ENCODE measurements around the gene NPHS1.

- TF ChIP-seq, protein P1, sequence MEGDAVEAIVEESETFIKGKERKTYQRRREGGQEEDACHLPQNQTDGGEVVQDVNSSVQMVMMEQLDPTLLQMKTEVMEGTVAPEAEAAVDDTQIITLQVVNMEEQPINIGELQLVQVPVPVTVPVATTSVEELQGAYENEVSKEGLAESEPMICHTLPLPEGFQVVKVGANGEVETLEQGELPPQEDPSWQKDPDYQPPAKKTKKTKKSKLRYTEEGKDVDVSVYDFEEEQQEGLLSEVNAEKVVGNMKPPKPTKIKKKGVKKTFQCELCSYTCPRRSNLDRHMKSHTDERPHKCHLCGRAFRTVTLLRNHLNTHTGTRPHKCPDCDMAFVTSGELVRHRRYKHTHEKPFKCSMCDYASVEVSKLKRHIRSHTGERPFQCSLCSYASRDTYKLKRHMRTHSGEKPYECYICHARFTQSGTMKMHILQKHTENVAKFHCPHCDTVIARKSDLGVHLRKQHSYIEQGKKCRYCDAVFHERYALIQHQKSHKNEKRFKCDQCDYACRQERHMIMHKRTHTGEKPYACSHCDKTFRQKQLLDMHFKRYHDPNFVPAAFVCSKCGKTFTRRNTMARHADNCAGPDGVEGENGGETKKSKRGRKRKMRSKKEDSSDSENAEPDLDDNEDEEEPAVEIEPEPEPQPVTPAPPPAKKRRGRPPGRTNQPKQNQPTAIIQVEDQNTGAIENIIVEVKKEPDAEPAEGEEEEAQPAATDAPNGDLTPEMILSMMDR (IDR thresholded peaks at IDR 0.05): no peak
- no peak for TF ChIP-seq POLR2A (IDR thresholded peaks at IDR 0.05)
Measured at GRCh38 chr19:35780717-35781116, 71.6 kb downstream of the NPHS1 start.
